KMS-11 (cell line): Measurements from ENCODE around the gene DNAJB6.

Source experiments
- H2AFZ ChIP-seq: fragments of 200-600 bp; sonication (generic); 2 replicates; pipeline ENCODE4 v1.6.1; 2016; ENCODE audit warnings: antibody characterized with exemption, mixed run types, low read depth
- H3K27ac ChIP-seq: fragments of 200-600 bp; sonication (generic); 2 replicates; pipeline ENCODE4 v1.6.1; 2016; ENCODE audit warnings: mild to moderate bottlenecking, mixed run types
- H3K27me3 ChIP-seq: fragments of 200-600 bp; sonication (generic); 2 replicates; pipeline ENCODE4 v1.6.1; 2017; ENCODE audit warnings: mild to moderate bottlenecking, low read depth, mixed run types, moderate library complexity; ENCODE audit not compliant: insufficient read depth
- H3K36me3 ChIP-seq: fragments of 200-600 bp; sonication (generic); 2 replicates; pipeline ENCODE4 v1.6.1; 2017; ENCODE audit warnings: mild to moderate bottlenecking, mixed run types; ENCODE audit not compliant: insufficient read depth
- H3K4me1 ChIP-seq: fragments of 200-600 bp; sonication (generic); 2 replicates; pipeline ENCODE4 v1.6.1; 2016; ENCODE audit warnings: mild to moderate bottlenecking, low read depth, mixed run types; ENCODE audit not compliant: poor library complexity, severe bottlenecking
- H3K4me2 ChIP-seq: fragments of 200-600 bp; sonication (generic); 2 replicates; pipeline ENCODE4 v1.7.0; 2016; ENCODE audit warnings: mild to moderate bottlenecking, mixed run types
- H3K4me3 ChIP-seq: fragments of 200-600 bp; sonication (generic); IDR thresholded peaks from 2 replicates; pipeline ENCODE4 v1.6.1; 2017; ENCODE audit warnings: low read depth, low read length, mixed read lengths; ENCODE audit not compliant: insufficient read depth
- H3K79me2 ChIP-seq: fragments of 200-600 bp; sonication (generic); 2 replicates; pipeline ENCODE4 v1.6.1; 2016; ENCODE audit warnings: low read depth, mixed run types; ENCODE audit not compliant: insufficient read depth
- H3K9ac ChIP-seq: fragments of 200-600 bp; sonication (generic); 2 replicates; pipeline ENCODE4 v1.6.1; 2016; ENCODE audit warnings: mild to moderate bottlenecking, mixed run types
- H4K20me1 ChIP-seq: fragments of 200-600 bp; sonication (generic); 2 replicates; pipeline ENCODE4 v1.6.1; 2016; ENCODE audit warnings: mild to moderate bottlenecking, mixed run types; ENCODE audit not compliant: insufficient read depth
- TF ChIP-seq, protein P1 (sequence below): fragments of 200-600 bp; sonication (generic); conservative IDR thresholded peaks from 2 replicates; pipeline ENCODE4 v1.6.1; 2017; ENCODE audit warnings: low read depth, mild to moderate bottlenecking, antibody characterized with exemption, low read length, moderate library complexity, mixed read lengths

Gene DNAJB6

DNA sequence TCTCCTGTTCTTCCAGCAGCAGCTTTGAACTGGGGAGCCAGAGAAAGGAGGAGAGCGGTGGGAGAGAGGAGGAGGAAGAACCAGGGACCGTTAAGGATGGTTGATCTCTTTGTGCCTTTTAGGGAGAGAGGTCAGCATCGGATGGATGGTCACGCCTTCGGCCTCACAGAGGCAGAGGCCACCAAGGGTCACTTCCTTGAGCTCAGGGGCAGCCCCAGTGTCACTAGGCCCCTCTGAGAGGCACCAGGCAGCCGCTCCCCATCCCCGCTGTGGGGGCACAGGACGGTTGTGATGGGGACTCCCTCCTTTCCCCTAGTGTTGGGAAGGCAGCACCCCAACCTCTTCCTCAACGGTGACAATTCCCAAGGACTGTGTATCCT lies 121.4 kb downstream of the DNAJB6 start:
- no peak overlapping the region for H3K9ac ChIP-seq
- no peaks in the 10 kb centered on the region for H3K79me2 ChIP-seq
- no peak overlapping the region for H3K27ac ChIP-seq
- H2AFZ ChIP-seq: no peak overlapping the region
- no peaks in the 10 kb centered on the region for H3K4me1 ChIP-seq
- H4K20me1 ChIP-seq: no peaks in the 10 kb centered on the region
- no peak overlapping the region for H3K4me3 ChIP-seq
- H3K36me3 ChIP-seq: no peaks in the 10 kb centered on the region
- H3K4me2 ChIP-seq: no peak overlapping the region
- H3K27me3 ChIP-seq: peaks cover 14% of the 10 kb centered on the region; the same call in 1 of the 2 replicates
- TF ChIP-seq, protein P1, sequence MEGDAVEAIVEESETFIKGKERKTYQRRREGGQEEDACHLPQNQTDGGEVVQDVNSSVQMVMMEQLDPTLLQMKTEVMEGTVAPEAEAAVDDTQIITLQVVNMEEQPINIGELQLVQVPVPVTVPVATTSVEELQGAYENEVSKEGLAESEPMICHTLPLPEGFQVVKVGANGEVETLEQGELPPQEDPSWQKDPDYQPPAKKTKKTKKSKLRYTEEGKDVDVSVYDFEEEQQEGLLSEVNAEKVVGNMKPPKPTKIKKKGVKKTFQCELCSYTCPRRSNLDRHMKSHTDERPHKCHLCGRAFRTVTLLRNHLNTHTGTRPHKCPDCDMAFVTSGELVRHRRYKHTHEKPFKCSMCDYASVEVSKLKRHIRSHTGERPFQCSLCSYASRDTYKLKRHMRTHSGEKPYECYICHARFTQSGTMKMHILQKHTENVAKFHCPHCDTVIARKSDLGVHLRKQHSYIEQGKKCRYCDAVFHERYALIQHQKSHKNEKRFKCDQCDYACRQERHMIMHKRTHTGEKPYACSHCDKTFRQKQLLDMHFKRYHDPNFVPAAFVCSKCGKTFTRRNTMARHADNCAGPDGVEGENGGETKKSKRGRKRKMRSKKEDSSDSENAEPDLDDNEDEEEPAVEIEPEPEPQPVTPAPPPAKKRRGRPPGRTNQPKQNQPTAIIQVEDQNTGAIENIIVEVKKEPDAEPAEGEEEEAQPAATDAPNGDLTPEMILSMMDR: no peak

DNA sequence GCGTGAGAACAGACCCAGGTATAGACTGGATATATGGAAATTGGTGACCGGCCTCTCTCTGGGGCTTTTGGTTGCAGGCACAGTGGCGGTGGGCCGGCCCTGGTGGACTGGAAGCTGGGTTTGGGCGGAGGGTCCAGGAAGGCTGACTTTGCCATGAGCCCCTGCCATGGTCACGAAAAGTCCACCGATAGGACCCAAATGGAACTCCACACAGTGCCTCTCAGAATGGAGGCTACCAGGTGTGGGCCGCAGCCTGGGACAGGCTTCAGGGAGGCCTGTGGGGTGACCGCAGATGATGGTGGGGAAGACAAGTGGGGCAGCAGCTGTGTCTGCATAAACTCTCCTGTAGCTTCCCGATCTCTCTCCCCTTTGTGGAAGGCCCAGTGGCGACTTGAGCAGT lies 123.2 kb downstream of the DNAJB6 start:
- Histone ChIP-seq H3K27ac (no peak overlapping the region), H3K27me3 (peaks cover 24% of the 10 kb centered on the region), H3K79me2 (no peaks in the 10 kb centered on the region), H4K20me1 (no peaks in the 10 kb centered on the region), H3K36me3 (no peaks in the 10 kb centered on the region), H2AFZ (no peak overlapping the region), H3K4me1 (no peaks in the 10 kb centered on the region), H3K9ac (no peak overlapping the region), H3K4me3 (no peak overlapping the region), H3K4me2 (no peak overlapping the region)
- TF ChIP-seq, protein P1: no peak

DNA sequence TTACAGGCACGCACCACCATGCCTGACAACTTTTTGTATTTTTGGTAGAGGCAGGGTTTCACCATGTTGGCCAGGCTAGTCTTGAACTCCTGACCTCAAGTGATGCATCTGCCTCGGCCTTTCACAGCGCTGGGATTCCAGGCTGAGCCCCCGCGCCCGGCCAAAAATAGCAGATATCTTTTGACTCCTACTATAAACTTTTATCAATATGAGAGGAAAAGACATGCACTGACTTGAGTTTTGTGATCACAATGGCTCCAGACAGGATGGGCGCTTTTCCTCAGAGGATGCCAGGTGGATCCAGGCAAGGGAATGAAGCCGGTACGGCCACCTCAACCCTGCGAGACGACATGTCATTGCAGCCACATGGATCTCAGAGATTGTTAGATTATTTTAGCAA lies 123.9 kb downstream of the DNAJB6 start:
- H3K36me3 ChIP-seq: no peaks in the 10 kb centered on the region
- H3K4me1 ChIP-seq: no peaks in the 10 kb centered on the region
- H4K20me1 ChIP-seq: no peaks in the 10 kb centered on the region
- no peak overlapping the region for H3K4me3 ChIP-seq
- no peaks in the 10 kb centered on the region for H3K79me2 ChIP-seq
- H2AFZ ChIP-seq: no peak overlapping the region
- no peak overlapping the region for H3K27ac ChIP-seq
- H3K27me3 ChIP-seq: peaks cover 32% of the 10 kb centered on the region
- no peak overlapping the region for H3K9ac ChIP-seq
- TF ChIP-seq, protein P1: no peak
- H3K4me2 ChIP-seq: no peak overlapping the region

DNA sequence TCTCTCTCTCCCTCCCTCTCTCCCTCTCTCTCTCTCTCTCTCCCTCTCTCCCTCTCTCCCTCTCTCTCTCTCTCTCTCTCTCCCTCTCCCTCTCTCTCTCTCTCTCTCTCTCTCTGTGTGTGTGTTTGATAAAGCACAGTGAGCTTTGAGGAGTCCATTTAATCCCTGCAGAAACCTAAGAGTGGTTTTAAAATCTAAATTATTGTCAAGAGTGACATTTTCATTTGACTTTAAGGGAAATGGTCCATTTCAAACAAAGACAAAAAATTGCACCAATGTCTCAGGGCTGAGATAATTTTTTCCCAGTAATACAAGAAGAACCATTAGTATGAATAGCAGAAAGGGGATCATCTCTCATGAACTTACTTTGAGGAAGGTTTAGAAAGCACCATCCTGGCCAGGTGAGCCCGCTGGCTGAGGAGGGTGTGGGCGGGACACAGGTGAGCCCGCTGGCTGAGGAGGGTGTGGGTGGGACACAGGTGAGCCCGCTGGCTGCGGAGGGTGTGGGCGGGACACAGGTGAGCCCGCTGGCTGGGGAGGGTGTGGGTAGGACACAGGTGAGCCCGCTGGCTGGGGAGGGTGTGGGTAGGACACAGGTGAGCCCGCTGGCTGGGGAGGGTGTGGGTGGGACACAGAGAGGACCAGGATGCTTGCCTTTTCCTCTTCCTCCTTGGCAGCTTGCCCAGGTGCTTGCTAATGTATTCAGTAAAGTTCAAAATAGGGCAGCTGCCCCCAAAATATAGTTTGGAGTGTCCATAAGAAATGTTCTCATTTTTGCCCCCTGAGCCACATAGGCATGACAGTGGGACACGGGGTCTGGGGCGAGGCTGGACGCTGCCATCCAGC lies 125.0 kb downstream of the DNAJB6 start:
- no peak overlapping the region for H3K4me2 ChIP-seq
- no peak overlapping the region for H3K27ac ChIP-seq
- H4K20me1 ChIP-seq: no peaks in the 10 kb centered on the region
- no peak overlapping the region for H3K9ac ChIP-seq
- no peak overlapping the region for H3K4me3 ChIP-seq
- TF ChIP-seq, protein P1: no peak
- no peaks in the 10 kb centered on the region for H3K36me3 ChIP-seq
- H3K4me1 ChIP-seq: no peaks in the 10 kb centered on the region
- H3K27me3 ChIP-seq: peaks cover 42% of the 10 kb centered on the region
- no peak overlapping the region for H2AFZ ChIP-seq
- H3K79me2 ChIP-seq: no peaks in the 10 kb centered on the region
